B cell (primary cell): ENCODE measurements around the gene PHF20. TPM values are rescaled to one million over a fixed set of nuclear protein-coding genes. Genes with fewer than 3 reads are reported as not detected.
"Not testable (repeated sequence)": the region's sequence is repeated elsewhere in the genome, so short reads cannot be mapped to it uniquely, and the experiment has no call there.

Experiments
- ATAC-seq: fragments of 200-7000 bp; cut with Tn5 transposase; one replicate; pipeline ENCODE4 v1.10.0; 2021; ENCODE audit warnings: low read depth, mild to moderate bottlenecking, moderate number of reproducible peaks, moderate library complexity
- CTCF ChIA-PET: fragments of 350-600 bp; sonication (Branson Sonifier 250); formaldehyde crosslinking; loops from one replicate; lab custom pipeline; 2021; ENCODE audit warnings: antibody characterized with exemption, inconsistent platforms; lab: Charles Lee
- POLR2A ChIA-PET: fragments of 350-600 bp; sonication (Branson Sonifier 250); formaldehyde crosslinking; loops from one replicate; lab custom pipeline; 2021; ENCODE audit warnings: antibody characterized with exemption; lab: Charles Lee
- DNase-seq: peaks from one replicate; pipeline ENCODE4 v3.0.0; 2013
- H2AFZ ChIP-seq: 2 replicates; pipeline ENCODE4 v1.6.1; 2012; ENCODE audit warnings: mild to moderate bottlenecking, low read depth, low read length; ENCODE audit not compliant: insufficient read depth, poor library complexity, severe bottlenecking
- H3K27ac ChIP-seq, 2 donors: 1 replicate in 1 of 2; 2 replicates in 1 of 2; pipeline ENCODE4 v1.5.1; 2012 to 2013; ENCODE audit warnings: low read length in 2 of 2, mild to moderate bottlenecking in 2 of 2, moderate library complexity in 1 of 2
- H3K27me3 ChIP-seq, 4 experiments: fragments of 200-600 bp in 1 of 4; sonication (generic) in 1 of 4; replicated peaks in 1 of 4; 1 replicate in 2 of 4; 2 replicates in 2 of 4; pipeline versions ENCODE4 v1.6.1 to v1.7.0; 2013 to 2016; ENCODE audit warnings: low read length in 3 of 4, mild to moderate bottlenecking in 2 of 4, mixed read lengths in 1 of 4, moderate library complexity in 1 of 4; ENCODE audit not compliant: insufficient read depth in 4 of 4, control insufficient read depth in 3 of 4; ENCODE audit errors: control extremely low read depth in 1 of 4
- H3K36me3 ChIP-seq, 2 experiments: replicated peaks in 1 of 2; 1 replicate in 1 of 2; 2 replicates in 1 of 2; pipeline versions ENCODE4 v1.6.1 to v1.7.1; 2013; ENCODE audit warnings: low read length in 1 of 2; ENCODE audit not compliant: insufficient read depth in 2 of 2, control insufficient read depth in 1 of 2; ENCODE audit errors: control extremely low read depth in 1 of 2, extremely low read depth in 1 of 2
- H3K4me1 ChIP-seq, 2 donors: fragments of 200-600 bp in 1 of 2; sonication (generic) in 1 of 2; 1 replicate in 1 of 2; 2 replicates in 1 of 2; pipeline versions ENCODE4 v1.5.1 to v1.6.1; 2013 to 2017; ENCODE audit warnings: low read length in 2 of 2; ENCODE audit not compliant: control insufficient read depth in 2 of 2, insufficient read depth in 2 of 2
- H3K4me2 ChIP-seq: replicated peaks from 2 replicates; pipeline ENCODE3; 2012; ENCODE audit warnings: mild to moderate bottlenecking, low read depth, low read length; ENCODE audit not compliant: poor library complexity, severe bottlenecking
- H3K4me3 ChIP-seq, 5 experiments: fragments of 200-600 bp in 1 of 5; sonication (generic) in 1 of 5; 1 replicate in 3 of 5; 2 replicates in 2 of 5; pipeline versions ENCODE4 v1.5.1 to v1.7.0; 2011 to 2016; ENCODE audit warnings: low read length in 4 of 5, mild to moderate bottlenecking in 4 of 5, low read depth in 2 of 5, control low read depth in 1 of 5, moderate library complexity in 1 of 5; ENCODE audit not compliant: insufficient read depth in 1 of 5; ENCODE audit errors: control extremely low read depth in 1 of 5, extremely low read depth in 1 of 5
- H3K79me2 ChIP-seq: fragments of 200-600 bp; sonication (generic); one replicate; pipeline ENCODE4 v1.6.0; 2016; ENCODE audit warnings: low read length; ENCODE audit not compliant: control insufficient read depth, insufficient read depth
- H3K9ac ChIP-seq: fragments of 200-600 bp; sonication (generic); 2 replicates; pipeline ENCODE4 v1.6.1; 2017; ENCODE audit warnings: mild to moderate bottlenecking, low read length, moderate library complexity
- H3K9me3 ChIP-seq, 3 donors: one replicate each; pipeline versions ENCODE4 v1.6.1 to v1.7.1; 2013; ENCODE audit warnings: low read length in 2 of 3; ENCODE audit not compliant: control insufficient read depth in 2 of 3, insufficient read depth in 1 of 3; ENCODE audit errors: control extremely low read depth in 1 of 3
- H4K20me1 ChIP-seq: 2 replicates; pipeline ENCODE4 v1.6.0; 2012; ENCODE audit warnings: mild to moderate bottlenecking, low read length; ENCODE audit not compliant: insufficient read depth, control insufficient read depth, poor library complexity, severe bottlenecking
- H3K27ac Mint-ChIP-seq: one replicate; pipeline ENCODE4 v1.8.0; 2021; ENCODE audit warnings: mixed read lengths
- H3K27me3 Mint-ChIP-seq: one replicate; pipeline ENCODE4 v1.8.0; 2021; ENCODE audit warnings: mixed read lengths
- H3K4me1 Mint-ChIP-seq: one replicate; pipeline ENCODE4 v1.8.0; 2021; ENCODE audit warnings: mixed read lengths
- H3K4me3 Mint-ChIP-seq: one replicate; pipeline ENCODE4 v1.8.0; 2021; ENCODE audit warnings: mixed read lengths
- H3K9me3 Mint-ChIP-seq: one replicate; pipeline ENCODE4 v1.8.0; 2022; ENCODE audit warnings: mixed read lengths; ENCODE audit not compliant: insufficient read depth
- WGBS: methylation state at CpG from one replicate; pipeline ENCODE4 v1.1.5; 2013; ENCODE audit warnings: missing lambda C conversion rate; ENCODE audit not compliant: insufficient coverage; 5-methylcytosine and 5-hydroxymethylcytosine counted together
- intact Hi-C: fragments of 100-400 bp; cut with micrococcal nuclease; formaldehyde crosslinking; loops from one replicate; pipeline ENCODE4 v1.10.0; 2022
- polyA plus RNA-seq: library from polyadenylated mRNA; depleted of rRNA; stranded (reverse); fragments of >200 nt; gene quantifications from 2 replicates; pipeline ENCODE4 v1.2.3, GENCODE V29; 2012
- small RNA-seq: library from RNA; depleted of rRNA; stranded (forward); fragments of <200 nt; gene quantifications from one replicate; pipeline ENCODE3, GENCODE V24; 2012; ENCODE audit warnings: low replicate concordance, low read depth; ENCODE audit not compliant: insufficient read length
- total RNA-seq, 2 donors: library from RNA; stranded (reverse); fragments of 120-200 nt in 1 of 2; gene quantifications; 1 replicate in 1 of 2; 2 replicates in 1 of 2; pipeline versions ENCODE4 v1.2.3 to v1.2.4, GENCODE V29; 2013 to 2022

Gene PHF20
- total and polyA plus RNA-seq, 2 donors (not counting 1 experiment from before 2014, with no cell fraction given): 53.6 to 92.3 TPM

DNA sequence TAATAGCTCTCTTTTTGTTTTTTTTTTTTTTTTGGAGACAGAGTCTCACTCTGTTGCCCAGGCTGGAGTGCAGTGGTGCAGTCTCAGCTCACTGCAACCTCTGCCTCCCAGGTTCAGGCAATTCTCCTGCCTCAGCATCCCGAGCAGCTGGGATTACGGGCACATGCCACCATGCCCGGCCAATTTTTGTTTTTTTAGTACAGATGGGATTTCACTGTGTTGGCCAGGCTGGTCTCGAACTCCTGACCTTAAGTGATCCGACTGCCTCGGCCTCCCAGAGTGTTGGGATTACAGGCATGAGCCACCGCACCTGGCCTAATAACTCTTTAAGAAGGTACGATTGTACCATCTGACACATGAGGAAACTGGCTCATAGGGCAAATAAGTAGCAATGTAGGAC lies 224.7 kb downstream of the PHF20 start:
- H3K4me3 Mint-ChIP-seq, H3K4me2 ChIP-seq, H3K79me2 ChIP-seq, H3K9me3 ChIP-seq, H3K4me3 ChIP-seq, H4K20me1 ChIP-seq, H3K4me1 Mint-ChIP-seq, H3K9me3 Mint-ChIP-seq, DNase-seq, H2AFZ ChIP-seq, ATAC-seq, H3K27ac ChIP-seq, H3K36me3 ChIP-seq, H3K27ac Mint-ChIP-seq, H3K9ac ChIP-seq, H3K27me3 Mint-ChIP-seq, H3K27me3 ChIP-seq, H3K4me1 ChIP-seq: not testable (repeated sequence)
- intact Hi-C loops: loop anchor here (10.0 kb wide), 1 partner anchor 68 kb away; no protein-coding TSS in a partner anchor
- ChIA-PET CTCF (interaction anchor here (6.2 to 14.3 kb wide), 2 partner anchors 15 to 144 kb away, joined by 75 to 848 read pairs; no protein-coding TSS in a partner anchor), POLR2A (interaction anchor here (0.7 kb wide), 1 partner anchor 254 kb away, joined by 4 read pairs; no protein-coding TSS in a partner anchor)
- 96% methylated on average over 8 of the region's 8 CpGs for WGBS

Small RNA genes lying within 50 kb of the gene (small RNA-seq; reads per million reads assigned to genes)
- not detected for gene COX7BP2
- not detected for gene HIGD1AP16
- gene RF00019: not detected
- not detected for gene RF00026
- not detected for gene RNU4-40P
- gene RNU6-937P: not detected

Other genes starting within 250 kb of the PHF20 start
- gene C20orf173, start 242.4 kb upstream of the PHF20 start, total RNA-seq: not detected in 2 replicates
- gene C20orf173, start 242.4 kb upstream of the PHF20 start, polyA plus RNA-seq: not detected in 2 replicates
- gene ERGIC3, start 229.9 kb upstream of the PHF20 start, total RNA-seq: 167 and 191 TPM in 2 replicates
- 178 and 254 TPM in 2 replicates for gene ERGIC3, start 229.9 kb upstream of the PHF20 start, polyA plus RNA-seq
- gene SPAG4, start 156.2 kb upstream of the PHF20 start, total RNA-seq: 4.7 and 5.7 TPM in 2 replicates
- gene SPAG4, start 156.2 kb upstream of the PHF20 start, polyA plus RNA-seq: 3.7 and 8.8 TPM in 2 replicates
- 323 and 331 TPM in 2 replicates for gene CPNE1, start 107.1 kb upstream of the PHF20 start, total RNA-seq
- gene CPNE1, start 107.1 kb upstream of the PHF20 start, polyA plus RNA-seq: 309 and 321 TPM in 2 replicates
- gene RBM12, start 107.1 kb upstream of the PHF20 start, total RNA-seq: 144 and 145 TPM in 2 replicates
- 52.7 and 58.6 TPM in 2 replicates for gene RBM12, start 107.1 kb upstream of the PHF20 start, polyA plus RNA-seq
- 29.0 and 29.4 TPM in 2 replicates for gene NFS1, start 72.7 kb upstream of the PHF20 start, total RNA-seq
- gene NFS1, start 72.7 kb upstream of the PHF20 start, polyA plus RNA-seq: 24.7 and 30.6 TPM in 2 replicates
- gene ROMO1, start 72.6 kb upstream of the PHF20 start, total RNA-seq: 33.2 and 38.1 TPM in 2 replicates
- 131 and 145 TPM in 2 replicates for gene ROMO1, start 72.6 kb upstream of the PHF20 start, polyA plus RNA-seq
- 689 and 698 TPM in 2 replicates for gene RBM39, start 29.8 kb upstream of the PHF20 start, total RNA-seq
- 217 and 380 TPM in 2 replicates for gene RBM39, start 29.8 kb upstream of the PHF20 start, polyA plus RNA-seq
- gene SCAND1, start 182.5 kb downstream of the PHF20 start, total RNA-seq: 40.8 and 42.0 TPM in 2 replicates
- gene SCAND1, start 182.5 kb downstream of the PHF20 start, polyA plus RNA-seq: 66.9 and 102 TPM in 2 replicates
- gene CNBD2, start 196.6 kb downstream of the PHF20 start, total RNA-seq: 5.9 and 8.5 TPM in 2 replicates
- 14.6 and 19.2 TPM in 2 replicates for gene CNBD2, start 196.6 kb downstream of the PHF20 start, polyA plus RNA-seq